Sigmoid colon (tissue), 4 donors: ENCODE data around the gene SGPP2.

Experiments
- POLR2A ChIP-seq, 2 donors: fragments of 450-650 bp; IDR thresholded peaks; one replicate each; pipeline ENCODE4 v1.6.1; 2016; ENCODE audit warnings: antibody characterized with exemption in 2 of 2, mild to moderate bottlenecking in 2 of 2, moderate library complexity in 2 of 2
- POLR2AphosphoS5 ChIP-seq, 4 donors: sonication (generic); formaldehyde crosslinking; IDR thresholded peaks; one replicate each; pipeline ENCODE4 v1.6.1; 2017; ENCODE audit warnings: antibody characterized with exemption in 4 of 4
- TF ChIP-seq, protein P1 (sequence below), 4 experiments: fragments of 450-650 bp in 3 of 4; fragments of 200-600 bp in 1 of 4; IDR thresholded peaks; one replicate each; pipeline ENCODE4 v1.5.1; 2016 to 2019; ENCODE audit warnings: antibody characterized with exemption in 4 of 4, mild to moderate bottlenecking in 3 of 4, moderate library complexity in 2 of 4

DNA sequence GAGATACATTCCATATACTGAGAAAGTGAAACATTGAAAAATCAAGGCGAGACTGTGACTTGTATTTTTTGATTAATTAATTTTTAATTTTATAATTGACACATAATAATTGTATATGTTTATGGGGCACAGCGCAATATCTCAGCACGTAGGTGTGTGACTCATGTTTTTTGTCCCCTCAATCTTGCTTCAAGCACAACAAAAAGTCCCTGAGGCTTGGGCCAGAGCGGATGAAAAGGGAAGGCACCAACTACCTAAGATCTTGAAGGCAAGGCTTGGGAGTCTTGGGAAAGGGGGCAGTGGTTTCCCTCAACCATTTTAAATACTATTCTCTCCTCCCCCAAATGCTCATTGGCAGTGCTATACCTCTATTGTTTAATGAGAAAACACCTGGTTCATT is 9.9 kb downstream of the SGPP2 start:
- TF ChIP-seq, protein P1, sequence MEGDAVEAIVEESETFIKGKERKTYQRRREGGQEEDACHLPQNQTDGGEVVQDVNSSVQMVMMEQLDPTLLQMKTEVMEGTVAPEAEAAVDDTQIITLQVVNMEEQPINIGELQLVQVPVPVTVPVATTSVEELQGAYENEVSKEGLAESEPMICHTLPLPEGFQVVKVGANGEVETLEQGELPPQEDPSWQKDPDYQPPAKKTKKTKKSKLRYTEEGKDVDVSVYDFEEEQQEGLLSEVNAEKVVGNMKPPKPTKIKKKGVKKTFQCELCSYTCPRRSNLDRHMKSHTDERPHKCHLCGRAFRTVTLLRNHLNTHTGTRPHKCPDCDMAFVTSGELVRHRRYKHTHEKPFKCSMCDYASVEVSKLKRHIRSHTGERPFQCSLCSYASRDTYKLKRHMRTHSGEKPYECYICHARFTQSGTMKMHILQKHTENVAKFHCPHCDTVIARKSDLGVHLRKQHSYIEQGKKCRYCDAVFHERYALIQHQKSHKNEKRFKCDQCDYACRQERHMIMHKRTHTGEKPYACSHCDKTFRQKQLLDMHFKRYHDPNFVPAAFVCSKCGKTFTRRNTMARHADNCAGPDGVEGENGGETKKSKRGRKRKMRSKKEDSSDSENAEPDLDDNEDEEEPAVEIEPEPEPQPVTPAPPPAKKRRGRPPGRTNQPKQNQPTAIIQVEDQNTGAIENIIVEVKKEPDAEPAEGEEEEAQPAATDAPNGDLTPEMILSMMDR (IDR thresholded peaks at IDR 0.05) = no peak
- no peak for TF ChIP-seq POLR2A (IDR thresholded peaks at IDR 0.05)
- no peak for TF ChIP-seq POLR2AphosphoS5 (IDR thresholded peaks at IDR 0.05)
